GM12864 (cell line): ENCODE measurements around the gene WNT9A.
"Not testable (repeated sequence)": the region's sequence is repeated elsewhere in the genome, so short reads cannot be mapped to it uniquely, and the experiment has no call there.

Experiments used
- DNase-seq: peaks from one replicate; pipeline ENCODE4 v3.0.0-alpha.2; 2011; ENCODE audit warnings: low read depth
- H3K4me3 ChIP-seq: 2 replicates; pipeline ENCODE4 v1.5.1; 2011; ENCODE audit warnings: mild to moderate bottlenecking, low read depth, low read length, control low read depth
- CTCF ChIP-seq: IDR thresholded peaks from 2 replicates; pipeline ENCODE4 v1.5.1; 2011; ENCODE audit warnings: low read depth, mild to moderate bottlenecking, moderate library complexity, low read length, control low read depth, inconsistent platforms; ENCODE audit errors: missing control alignments

The WNT9A gene

GRCh38 chr1:227880342-227880924 is 67.3 kb downstream of the WNT9A start:
- no peak overlapping the region for H3K4me3 ChIP-seq
- no peak for DNase-seq
- TF ChIP-seq CTCF: no peak

GRCh38 chr1:227877810-227878209 is 69.9 kb downstream of the WNT9A start:
- H3K4me3 ChIP-seq, DNase-seq: not testable (repeated sequence)

GRCh38 chr1:227871892-227872291 is 75.8 kb downstream of the WNT9A start:
- DNase-seq: not testable (repeated sequence)

GRCh38 chr1:227870366-227870765 is 77.4 kb downstream of the WNT9A start:
- H3K4me3 ChIP-seq: no peak overlapping the region
- TF ChIP-seq CTCF: no peak

More at GRCh38 chr1:227871892-227872291, 75.8 kb downstream of the WNT9A start:
- H3K4me3 ChIP-seq: not testable (repeated sequence)

GRCh38 chr1:227869851-227870305 is 77.9 kb downstream of the WNT9A start:
- no peak for DNase-seq
- no peak for TF ChIP-seq CTCF
- no peak overlapping the region for H3K4me3 ChIP-seq

More at GRCh38 chr1:227870366-227870765, 77.4 kb downstream of the WNT9A start:
- DNase-seq: no peak

GRCh38 chr1:227869279-227869842 is 78.4 kb downstream of the WNT9A start:
- DNase-seq: no peak
- no peak for TF ChIP-seq CTCF
- H3K4me3 ChIP-seq: no peak overlapping the region
